ENCODE measurements around the gene NCOA6. TPM values are rescaled to one million over a fixed set of nuclear protein-coding genes. Genes with fewer than 3 reads are reported as not detected.
"Not testable (repeated sequence)": the region's sequence is repeated elsewhere in the genome, so short reads cannot be mapped to it uniquely, and the experiment has no call there.

NCOA6 gene
- total RNA-seq, 1 donor from 2014 or later = 79.5 TPM

- no peak overlapping the region for H3K27ac Mint-ChIP-seq (ENCODE audit: unreplicated experiment)
- H3K27me3 Mint-ChIP-seq (ENCODE audit: low read depth) = no peaks in the 10 kb centered on the region
- H3K9me3 Mint-ChIP-seq = no peaks in the 10 kb centered on the region
- H3K4me1 Mint-ChIP-seq = peaks cover 41% of the 10 kb centered on the region
- H3K36me3 Mint-ChIP-seq (ENCODE audit: low read depth) = peaks cover 4% of the 10 kb centered on the region
- TF ChIP-seq, protein P1, sequence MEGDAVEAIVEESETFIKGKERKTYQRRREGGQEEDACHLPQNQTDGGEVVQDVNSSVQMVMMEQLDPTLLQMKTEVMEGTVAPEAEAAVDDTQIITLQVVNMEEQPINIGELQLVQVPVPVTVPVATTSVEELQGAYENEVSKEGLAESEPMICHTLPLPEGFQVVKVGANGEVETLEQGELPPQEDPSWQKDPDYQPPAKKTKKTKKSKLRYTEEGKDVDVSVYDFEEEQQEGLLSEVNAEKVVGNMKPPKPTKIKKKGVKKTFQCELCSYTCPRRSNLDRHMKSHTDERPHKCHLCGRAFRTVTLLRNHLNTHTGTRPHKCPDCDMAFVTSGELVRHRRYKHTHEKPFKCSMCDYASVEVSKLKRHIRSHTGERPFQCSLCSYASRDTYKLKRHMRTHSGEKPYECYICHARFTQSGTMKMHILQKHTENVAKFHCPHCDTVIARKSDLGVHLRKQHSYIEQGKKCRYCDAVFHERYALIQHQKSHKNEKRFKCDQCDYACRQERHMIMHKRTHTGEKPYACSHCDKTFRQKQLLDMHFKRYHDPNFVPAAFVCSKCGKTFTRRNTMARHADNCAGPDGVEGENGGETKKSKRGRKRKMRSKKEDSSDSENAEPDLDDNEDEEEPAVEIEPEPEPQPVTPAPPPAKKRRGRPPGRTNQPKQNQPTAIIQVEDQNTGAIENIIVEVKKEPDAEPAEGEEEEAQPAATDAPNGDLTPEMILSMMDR (conservative IDR thresholded peaks at IDR 0.05) = no peak
- DNase-seq (ENCODE audit: low read depth, low spot score) = no peak
- H3K4me3 Mint-ChIP-seq = no peak overlapping the region
Measured at GRCh38 chr20:34817072-34817471, 8.4 kb downstream of the NCOA6 start.

GRCh38 chr20:34815636-34816035 is 9.8 kb downstream of the NCOA6 start:
- DNase-seq (ENCODE audit: low read depth, low spot score) = no peak
- no peaks in the 10 kb centered on the region for H3K36me3 Mint-ChIP-seq (ENCODE audit: low read depth)
- no peaks in the 10 kb centered on the region for H3K9me3 Mint-ChIP-seq
- peaks cover 32% of the 10 kb centered on the region for H3K4me1 Mint-ChIP-seq
- no peaks in the 10 kb centered on the region for H3K27me3 Mint-ChIP-seq (ENCODE audit: low read depth)
- H3K27ac Mint-ChIP-seq (ENCODE audit: unreplicated experiment) = no peak overlapping the region
- TF ChIP-seq, protein P1 (conservative IDR thresholded peaks at IDR 0.05) = no peak
- no peak overlapping the region for H3K4me3 Mint-ChIP-seq

DNA sequence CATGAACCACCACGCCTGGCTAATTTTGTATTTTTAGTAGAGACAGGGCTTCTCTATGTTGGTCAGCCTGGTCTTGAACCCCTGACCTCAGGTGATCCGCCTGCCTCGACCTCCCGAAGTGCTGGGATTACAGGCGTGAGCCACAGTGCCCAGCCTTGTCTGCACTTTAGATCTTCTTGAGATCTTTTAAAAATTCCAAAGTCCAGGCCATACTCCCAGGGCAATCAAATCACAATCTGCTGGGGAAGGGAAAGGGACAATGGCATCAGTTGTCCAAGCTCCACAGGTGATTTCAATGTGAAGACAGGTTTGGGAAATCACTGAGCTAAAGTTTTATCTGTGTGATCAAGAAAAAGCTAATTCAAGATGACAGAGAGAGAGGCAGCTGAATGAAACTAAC is 16.9 kb downstream of the NCOA6 start:
- no peaks in the 10 kb centered on the region for H3K27me3 Mint-ChIP-seq (ENCODE audit: low read depth)
- no peak for DNase-seq (ENCODE audit: low read depth, low spot score)
- peaks cover 9% of the 10 kb centered on the region for H3K36me3 Mint-ChIP-seq (ENCODE audit: low read depth)
- peaks cover 8% of the 10 kb centered on the region for H3K4me1 Mint-ChIP-seq
- no peak overlapping the region for H3K27ac Mint-ChIP-seq (ENCODE audit: unreplicated experiment)
- H3K4me3 Mint-ChIP-seq = no peak overlapping the region
- TF ChIP-seq, protein P1 (conservative IDR thresholded peaks at IDR 0.05) = no peak
- no peaks in the 10 kb centered on the region for H3K9me3 Mint-ChIP-seq

DNA sequence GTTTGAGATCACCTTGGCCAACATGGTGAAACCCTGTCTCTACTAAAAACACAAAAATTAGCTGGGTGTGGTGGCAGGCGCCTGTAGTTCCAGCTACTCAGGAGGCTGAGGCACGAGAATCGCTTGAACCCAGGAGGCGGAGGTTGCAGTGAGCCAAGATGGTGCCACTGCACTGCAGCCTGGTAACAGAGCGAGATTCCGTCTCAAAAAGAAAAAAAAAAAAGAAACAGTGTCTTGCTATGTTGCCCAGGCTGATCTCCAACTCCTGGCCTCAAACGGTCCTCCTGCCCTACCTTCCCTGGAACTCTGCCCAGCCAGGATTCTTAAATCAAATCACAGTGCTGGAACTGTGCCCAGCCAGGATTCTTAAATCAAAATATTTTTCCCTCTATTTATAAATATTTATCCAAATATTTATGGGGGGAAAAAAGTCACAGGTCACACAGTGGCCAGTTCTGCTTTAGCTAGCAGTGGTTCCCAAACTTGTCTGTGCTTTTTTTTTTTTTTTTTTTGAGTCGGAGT is 17.4 kb downstream of the NCOA6 start:
- H3K4me1 Mint-ChIP-seq; H3K4me3 Mint-ChIP-seq; H3K9me3 Mint-ChIP-seq; H3K36me3 Mint-ChIP-seq (ENCODE audit: low read depth); H3K27me3 Mint-ChIP-seq (ENCODE audit: low read depth); H3K27ac Mint-ChIP-seq (ENCODE audit: unreplicated experiment); DNase-seq (ENCODE audit: low read depth, low spot score): not testable (repeated sequence)

- no peak for DNase-seq (ENCODE audit: low read depth, low spot score)
Measured at GRCh38 chr20:34806255-34806654, 19.2 kb downstream of the NCOA6 start.

GRCh38 chr20:34798871-34799270 is 26.6 kb downstream of the NCOA6 start:
- Mint-ChIP-seq H3K4me3 (no peak overlapping the region), H3K4me1 (peaks cover 12% of the 10 kb centered on the region), H3K9me3 (peaks cover 8% of the 10 kb centered on the region), H3K27ac (ENCODE audit: unreplicated experiment) (no peak overlapping the region), H3K27me3 (ENCODE audit: low read depth) (no peaks in the 10 kb centered on the region), H3K36me3 (ENCODE audit: low read depth) (peaks cover 24% of the 10 kb centered on the region)
- TF ChIP-seq, protein P1 (conservative IDR thresholded peaks at IDR 0.05) = no peak
- DNase-seq (ENCODE audit: low read depth, low spot score) = no peak

More at GRCh38 chr20:34806255-34806654, 19.2 kb downstream of the NCOA6 start:
- Mint-ChIP-seq H3K9me3 (peaks cover 5% of the 10 kb centered on the region), H3K4me3 (no peak overlapping the region), H3K27ac (ENCODE audit: unreplicated experiment) (no peak overlapping the region), H3K36me3 (ENCODE audit: low read depth) (peaks cover 18% of the 10 kb centered on the region), H3K4me1 (no peaks in the 10 kb centered on the region), H3K27me3 (ENCODE audit: low read depth) (no peaks in the 10 kb centered on the region)
- TF ChIP-seq, protein P1 (conservative IDR thresholded peaks at IDR 0.05) = no peak
